ENCODE measurements around the gene FCGR3B.
A peak's percentile ranks its signal among the peaks of the same experiment; 100 is the strongest.
"Not testable (repeated sequence)": the region's sequence is repeated elsewhere in the genome, so short reads cannot be mapped to it uniquely, and the experiment has no call there.

FCGR3B gene

GRCh38 chr1:161631076-161631475 is at the start of gene FCGR3B:
Gene FCGR3B, minus strand, starts transcription at chr1:161631176. Its CDS starts 82 bp downstream, at chr1:161631094.
- DNase-seq, result no peak

DNA sequence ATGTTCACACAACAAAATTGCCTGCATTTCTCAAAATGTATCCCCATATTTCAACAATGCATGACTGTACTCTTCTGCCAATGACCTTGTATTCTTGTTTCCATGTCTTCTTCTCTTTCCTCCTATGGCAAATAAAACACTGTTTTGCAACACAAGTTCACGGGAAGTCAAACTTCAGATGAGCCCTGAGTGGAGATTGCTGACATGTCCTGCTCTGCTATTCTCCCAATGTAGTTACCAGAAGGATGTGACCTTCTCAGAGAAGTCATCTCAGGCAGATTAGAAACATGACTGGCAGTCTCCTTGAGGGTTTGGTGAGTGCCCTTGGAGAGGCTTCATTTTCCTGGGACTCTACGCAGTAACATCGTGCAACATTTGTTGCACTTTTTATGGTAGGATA is 47.5 kb upstream of the FCGR3B start:
- no peak for DNase-seq

GRCh38 chr1:161676958-161677689 is 46.1 kb upstream of the FCGR3B start:
- no peak for DNase-seq

GRCh38 chr1:161676441-161676840 is 45.5 kb upstream of the FCGR3B start:
- DNase-seq, result no peak

- not testable (repeated sequence) for DNase-seq
Measured at GRCh38 chr1:161674908-161675307, 43.9 kb upstream of the FCGR3B start.

GRCh38 chr1:161674447-161674846 is 43.5 kb upstream of the FCGR3B start:
- DNase-seq, result not testable (repeated sequence)

- DNase-seq, result not testable (repeated sequence)
Measured at GRCh38 chr1:161673437-161673836, 42.5 kb upstream of the FCGR3B start.

- DNase-seq, result not testable (repeated sequence)
Measured at GRCh38 chr1:161671045-161672020, 40.4 kb upstream of the FCGR3B start.

- DNase-seq, result not testable (repeated sequence)
Measured at GRCh38 chr1:161664689-161665088, 33.7 kb upstream of the FCGR3B start.

DNA sequence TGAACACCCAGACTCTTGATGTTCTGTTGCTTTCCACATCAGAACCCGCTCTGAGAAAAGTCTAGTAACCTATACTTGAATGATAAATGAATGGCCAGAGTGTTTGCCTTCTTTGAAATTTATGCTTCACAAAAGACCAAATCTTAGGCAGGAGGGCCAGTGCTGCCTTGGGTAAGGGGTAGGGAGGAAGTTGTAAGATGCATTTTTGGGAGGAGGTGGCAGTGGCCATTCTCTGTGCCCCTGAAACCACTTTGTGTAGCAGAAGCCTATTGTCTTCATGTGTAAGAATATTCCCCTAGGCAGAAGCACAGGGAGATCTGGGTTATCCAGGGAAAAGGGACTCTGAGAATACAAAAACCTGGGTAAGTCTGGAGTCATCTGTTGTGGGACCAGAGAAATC is 32.6 kb upstream of the FCGR3B start:
- not testable (repeated sequence) for DNase-seq

DNA sequence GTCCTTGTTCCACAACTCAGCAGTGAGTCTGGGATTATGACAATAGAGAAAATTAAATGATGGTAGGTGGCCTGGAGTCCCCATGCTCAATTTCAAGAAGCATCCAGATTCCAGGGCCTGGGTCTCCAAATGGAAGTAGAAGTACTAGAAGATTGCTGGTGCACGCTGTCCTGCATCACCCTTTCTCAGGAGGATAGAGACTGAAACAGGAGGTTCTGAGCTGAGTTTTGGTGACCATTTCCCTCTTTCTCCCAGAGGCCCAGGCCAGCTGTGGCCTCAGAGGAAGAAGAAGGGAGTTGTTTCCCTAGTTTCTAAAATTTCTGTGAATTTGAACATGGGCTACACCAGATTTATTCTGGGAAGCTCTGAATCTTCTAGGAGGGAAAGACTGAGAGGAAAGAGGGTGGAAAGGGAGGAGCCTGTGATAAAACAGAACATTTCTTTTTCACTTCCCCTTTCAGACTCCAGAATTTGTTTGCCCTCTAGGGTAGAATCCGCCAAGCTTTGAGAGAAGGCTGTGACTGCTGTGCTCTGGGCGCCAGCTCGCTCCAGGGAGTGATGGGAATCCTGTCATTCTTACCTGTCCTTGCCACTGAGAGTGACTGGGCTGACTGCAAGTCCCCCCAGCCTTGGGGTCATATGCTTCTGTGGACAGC is 31.8 kb upstream of the FCGR3B start, which contains the start of gene FCGR2B:
TSS of gene FCGR2B (plus strand) at position 460 of the 656 bp plus-strand sequence. CDS start at position 559, 99 bp downstream.
- not testable (repeated sequence) for DNase-seq

GRCh38 chr1:161661660-161662311 is 30.8 kb upstream of the FCGR3B start:
- not testable (repeated sequence) for DNase-seq

- not testable (repeated sequence) for DNase-seq
Measured at GRCh38 chr1:161658524-161658923, 27.5 kb upstream of the FCGR3B start.

GRCh38 chr1:161653971-161654370 is 23.0 kb upstream of the FCGR3B start:
- not testable (repeated sequence) for DNase-seq

GRCh38 chr1:161653541-161653940 is 22.6 kb upstream of the FCGR3B start:
- DNase-seq, result not testable (repeated sequence)

DNA sequence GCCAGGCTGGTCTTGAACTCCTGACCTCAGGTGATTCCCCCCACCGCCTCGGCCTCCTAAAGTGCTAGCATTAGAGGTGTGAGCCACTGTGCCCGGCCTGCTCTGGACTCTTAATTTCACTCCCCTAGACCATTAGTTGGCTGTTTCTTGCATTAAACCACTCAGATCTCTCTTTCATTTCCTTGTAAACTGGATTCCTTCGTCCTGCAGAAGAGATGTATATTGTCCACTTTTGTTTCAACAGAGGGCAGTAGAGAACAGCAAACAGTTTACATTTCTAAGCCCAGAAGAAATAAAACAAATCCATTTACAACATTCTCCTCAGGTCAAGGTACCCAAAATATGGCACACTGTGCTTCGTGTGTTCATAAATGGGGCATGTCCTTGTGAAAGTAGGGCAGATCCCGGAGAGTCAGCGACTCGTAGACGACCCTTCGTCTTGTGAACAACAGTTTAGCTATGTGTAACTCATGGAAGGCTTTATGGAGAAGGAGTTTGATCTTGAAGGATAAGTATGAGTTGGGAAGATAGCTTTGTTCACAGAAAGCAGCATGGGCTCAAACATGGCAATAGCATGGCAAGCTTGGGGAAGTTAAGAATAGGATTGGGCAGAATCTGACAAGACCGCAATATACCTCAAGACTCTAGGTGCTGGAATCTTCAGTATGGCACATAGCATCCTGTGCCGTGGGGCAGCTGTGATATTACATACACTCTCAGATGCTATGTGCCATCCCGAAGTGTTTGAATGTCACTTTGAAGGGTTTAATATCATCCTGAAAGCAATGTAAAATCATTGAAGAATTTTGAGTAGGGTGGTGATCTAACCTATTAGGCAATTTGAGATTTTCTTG is 16.8 kb upstream of the FCGR3B start:
- peak in 2 of 6 experiments; percentile 19 to 29 for DNase-seq

- not testable (repeated sequence) for DNase-seq
Measured at GRCh38 chr1:161644855-161645254, 13.9 kb upstream of the FCGR3B start.

- not testable (repeated sequence) for DNase-seq
Measured at GRCh38 chr1:161643481-161644208, 12.7 kb upstream of the FCGR3B start.

GRCh38 chr1:161642697-161643096 is 11.7 kb upstream of the FCGR3B start:
- peak in 1 of 6 experiments; percentile 9 for DNase-seq

DNA sequence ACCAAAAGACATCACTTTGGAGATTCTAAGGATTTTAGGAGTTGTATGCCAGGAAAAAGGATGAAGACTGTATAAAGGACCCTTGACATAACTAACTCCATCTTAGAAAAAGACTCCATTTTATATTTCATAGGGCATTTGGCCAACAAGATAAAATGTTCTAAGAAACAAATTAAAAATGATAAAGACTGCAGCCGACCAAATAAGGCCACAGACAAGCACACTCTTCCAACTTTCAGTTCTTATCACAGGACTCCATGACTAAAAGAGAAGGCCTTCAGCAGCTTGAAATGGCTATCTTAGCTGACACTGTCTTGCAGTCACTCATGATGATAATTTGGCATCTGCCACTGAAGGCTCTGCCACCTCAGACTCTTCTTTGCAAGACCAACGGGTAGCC is 8.2 kb upstream of the FCGR3B start:
- DNase-seq, result not testable (repeated sequence)

Data from stimulated activated naive CD4-positive, alpha-beta T cell (primary cell).